Measurements from ENCODE around the gene REV1. TPM values are rescaled to one million over a fixed set of nuclear protein-coding genes. Genes with fewer than 3 reads are reported as not detected.

Gene REV1
- polyA plus RNA-seq, 3 donors: 5.9 to 18.5 (median 11.8) TPM

DNA sequence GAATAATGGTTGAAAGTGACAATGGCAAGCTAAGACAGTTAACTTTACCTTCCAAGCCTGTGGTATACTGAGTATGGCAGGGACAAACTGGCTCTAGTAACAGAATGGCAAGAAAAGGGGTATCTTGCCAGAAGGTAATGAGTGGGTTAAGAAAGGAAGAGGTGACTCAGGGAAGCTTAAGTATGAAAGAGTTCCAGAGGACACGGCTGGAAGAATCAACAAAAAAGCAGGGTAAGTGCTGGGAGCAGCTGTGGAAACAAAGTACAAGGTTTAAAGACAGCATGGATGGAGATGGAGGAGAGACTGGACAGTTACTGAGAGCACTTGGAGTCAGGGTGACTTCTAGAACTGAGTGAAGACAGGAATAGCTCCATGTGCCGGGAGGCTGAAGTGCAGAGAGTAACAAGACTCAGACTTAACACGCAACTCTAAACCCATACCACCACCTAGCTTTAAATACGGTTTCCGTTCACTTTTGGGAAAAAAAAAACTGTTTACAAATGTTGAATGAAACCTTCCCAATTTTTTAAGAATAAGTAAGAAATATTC, 69.0 kb downstream of the REV1 start:
- WGBS, 3 donors: 83 to 88% (median 87%) methylated on average over 5 of the region's 5 CpGs
- H3K27ac ChIP-seq (ENCODE audit: low read depth, low read length): no peak overlapping the region

DNA sequence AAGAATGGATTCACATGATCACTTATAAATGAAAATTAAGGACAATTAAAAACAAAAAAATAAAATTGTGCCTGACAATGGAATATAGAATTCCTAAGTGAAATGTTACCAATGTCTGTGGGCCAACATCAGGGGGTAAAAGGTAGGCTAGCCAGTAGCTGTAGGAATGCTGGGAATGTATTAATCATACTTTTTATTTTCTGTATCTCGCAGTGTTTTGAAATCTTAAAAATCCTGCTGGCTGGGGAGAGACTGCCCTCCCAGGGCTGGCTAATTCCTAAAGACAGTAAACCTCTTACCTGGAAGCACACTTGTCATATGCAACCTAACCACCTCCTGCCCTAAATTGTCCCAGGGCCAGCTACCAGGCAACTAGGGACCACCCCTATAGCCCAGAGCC, 69.8 kb downstream of the REV1 start:
- no peak overlapping the region for H3K27ac ChIP-seq (ENCODE audit: low read depth, low read length)
- WGBS, 3 donors: 88 to 95% (median 90%) methylated on average over 1 of the region's 1 CpG

DNA sequence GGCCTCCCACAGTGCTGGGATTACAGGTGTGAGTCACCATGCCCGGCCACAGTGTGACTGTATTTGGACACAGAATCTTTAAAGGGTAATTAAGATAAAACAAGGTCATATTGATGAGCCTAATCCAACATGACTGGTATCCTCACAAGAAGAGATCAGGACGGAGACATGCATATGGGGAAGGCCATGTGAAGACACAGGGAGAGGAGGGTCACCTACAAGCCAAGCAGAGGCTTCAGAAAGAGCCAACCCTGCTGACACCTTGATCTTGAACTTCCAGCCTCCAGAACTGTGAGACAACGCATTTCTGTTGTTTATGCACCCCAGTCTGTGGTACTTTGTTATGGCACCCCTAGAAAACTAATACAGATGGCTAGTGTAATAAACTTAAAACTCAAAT, 72.4 kb downstream of the REV1 start:
- no peak overlapping the region for H3K27ac ChIP-seq (ENCODE audit: low read depth, low read length)
- WGBS, 3 donors: 93 to 97% (median 96%) methylated on average over 3 of the region's 3 CpGs

DNA sequence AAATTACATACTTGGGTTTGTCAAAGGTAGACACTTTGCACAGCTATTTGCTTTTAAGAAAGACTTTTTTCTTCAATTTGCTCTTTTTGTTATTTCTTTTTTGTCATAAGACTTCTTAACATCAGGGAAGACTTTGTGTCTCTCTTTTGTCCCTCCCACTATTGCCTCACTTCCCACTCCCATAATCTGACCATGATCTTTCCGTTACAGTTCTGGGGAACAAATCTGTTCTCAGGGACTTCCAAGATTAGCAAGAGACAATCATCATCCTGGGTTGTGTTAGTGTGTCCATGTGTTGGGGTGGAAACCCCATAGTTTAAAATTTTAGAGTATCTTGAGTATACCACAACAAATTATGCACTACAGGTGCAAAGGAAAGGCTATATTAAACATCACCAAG, 75.3 kb downstream of the REV1 start:
- WGBS, 3 donors: 61 to 94% (median 76%) methylated on average over 1 of the region's 1 CpG
- H3K27ac ChIP-seq (ENCODE audit: low read depth, low read length): no peak overlapping the region

DNA sequence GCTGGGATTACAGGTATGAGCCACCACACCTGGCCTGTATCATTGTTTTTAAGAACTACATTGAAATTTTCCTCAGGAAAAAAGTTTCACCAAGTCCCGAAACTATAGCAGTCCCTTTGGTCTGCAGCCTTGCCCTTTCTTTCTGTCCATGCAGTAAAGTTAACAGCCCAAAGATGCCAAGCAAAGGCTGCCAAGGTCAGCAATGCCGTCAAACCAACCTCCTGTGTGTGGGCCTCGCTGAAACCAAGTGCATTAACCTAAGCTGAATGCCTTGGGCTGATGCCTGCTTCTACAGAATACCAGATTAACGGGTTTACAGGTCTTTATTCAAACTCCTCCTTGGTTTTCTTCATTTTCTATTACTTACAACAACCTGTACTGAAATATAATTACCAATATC, 79.5 kb downstream of the REV1 start:
- WGBS, 3 donors: 92 to 97% (median 96%) methylated on average over 4 of the region's 4 CpGs
- H3K27ac ChIP-seq (ENCODE audit: low read depth, low read length): no peak overlapping the region

DNA sequence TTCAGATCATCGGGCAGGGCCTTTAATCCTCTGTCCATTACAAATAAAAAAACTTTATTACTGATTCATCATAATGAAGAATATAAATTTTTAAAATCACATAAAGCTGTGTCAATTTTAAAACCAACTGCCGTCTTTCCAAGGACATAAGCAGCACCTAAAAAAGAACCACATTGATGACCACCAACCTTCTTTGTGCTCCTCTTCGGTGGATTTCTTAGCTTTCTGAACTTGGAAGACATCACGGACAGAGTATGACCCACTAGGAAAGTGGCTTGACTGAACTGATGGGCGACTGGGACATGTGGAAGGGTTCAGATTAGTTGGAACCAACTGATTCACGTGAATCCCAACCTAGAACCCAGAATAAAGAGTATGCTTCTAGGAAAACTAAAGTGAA, 83.7 kb downstream of the REV1 start:
- WGBS, 3 donors: 92 to 96% (median 93%) methylated on average over 6 of the region's 6 CpGs
- H3K27ac ChIP-seq (ENCODE audit: low read depth, low read length): no peak overlapping the region

DNA sequence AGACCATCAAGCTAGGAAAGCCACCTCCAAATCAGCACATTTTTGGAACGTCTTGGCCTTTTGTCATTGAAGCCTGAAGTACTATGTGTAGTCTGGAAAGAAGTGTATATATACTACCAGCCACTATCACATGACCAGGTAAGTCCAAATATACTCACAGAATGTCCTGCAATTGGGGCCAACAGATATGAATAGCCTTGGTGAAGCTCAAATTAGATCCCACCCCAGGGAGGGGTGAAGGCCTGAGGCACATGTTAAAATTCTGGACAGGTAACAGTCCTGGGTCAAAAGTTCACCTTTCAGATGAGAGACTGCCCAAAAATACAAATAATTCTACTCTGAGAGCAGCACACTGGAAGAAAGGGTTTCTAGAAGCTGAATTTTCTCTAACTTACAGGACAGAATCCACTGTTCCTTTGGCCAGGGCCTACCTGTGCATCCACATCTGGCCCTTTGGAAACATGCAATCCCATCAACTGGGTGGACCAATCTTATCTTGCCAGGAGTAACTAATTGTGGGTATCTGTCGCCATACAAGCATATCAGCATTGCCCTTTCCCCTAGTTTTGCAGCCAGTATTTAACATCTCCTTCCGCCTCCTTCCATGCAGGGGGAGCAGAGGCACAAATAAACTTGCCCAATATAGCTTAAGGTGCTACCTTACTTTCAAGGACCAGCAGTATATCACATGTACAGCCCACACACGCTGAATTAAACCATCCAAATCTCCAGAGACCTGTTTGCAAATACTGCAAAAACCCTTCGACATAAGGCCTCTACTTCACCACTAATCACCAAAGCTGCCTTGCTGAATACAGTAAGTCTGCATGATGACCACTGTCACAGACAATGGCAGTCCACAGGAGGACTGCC, 84.8 kb downstream of the REV1 start:
- H3K27ac ChIP-seq (ENCODE audit: low read depth, low read length): no peak overlapping the region

DNA sequence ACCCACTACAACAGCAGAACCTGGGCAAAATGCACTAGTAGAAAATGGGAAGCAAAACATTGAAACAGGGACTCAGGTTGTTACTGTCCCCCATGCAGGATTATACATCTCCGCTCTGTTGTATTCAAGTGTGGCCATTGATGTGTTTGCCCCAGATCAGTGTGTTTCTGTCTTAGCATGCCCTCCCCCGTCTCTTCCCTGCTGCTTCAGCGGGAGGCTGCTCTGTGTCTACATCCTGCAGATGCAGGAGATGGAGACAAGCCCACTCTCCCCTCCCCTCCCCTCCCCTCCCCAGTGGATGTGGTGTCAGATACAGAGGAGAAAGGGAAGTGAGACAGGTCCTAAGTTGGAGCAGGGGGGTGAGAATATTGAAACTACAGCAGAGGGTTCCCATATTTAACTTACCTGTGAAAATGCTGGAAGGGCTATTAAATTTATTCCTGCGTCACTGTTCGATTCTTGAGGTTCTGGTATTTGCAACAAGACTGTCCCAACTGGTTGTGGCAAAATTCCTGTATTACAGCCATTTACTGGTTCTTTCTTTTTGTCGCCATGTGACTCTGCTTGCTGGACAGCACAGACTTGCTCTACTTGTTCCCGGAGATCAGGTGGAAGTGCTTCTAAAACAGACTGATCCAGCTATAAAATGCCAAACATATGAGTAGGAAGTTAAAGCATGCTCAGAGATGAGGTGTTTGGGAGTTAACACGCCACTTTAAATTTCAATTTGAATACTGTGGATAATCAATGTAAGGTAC, 85.6 kb downstream of the REV1 start:
- 85 to 89% (median 86%) methylated on average over 8 of the region's 8 CpGs for WGBS, 3 donors
- no peak overlapping the region for H3K27ac ChIP-seq (ENCODE audit: low read depth, low read length)

More for the DNA sequence above, 84.8 kb downstream of the REV1 start:
- WGBS, 3 donors: 54 to 84% (median 78%) methylated on average over 5 of the region's 5 CpGs

DNA sequence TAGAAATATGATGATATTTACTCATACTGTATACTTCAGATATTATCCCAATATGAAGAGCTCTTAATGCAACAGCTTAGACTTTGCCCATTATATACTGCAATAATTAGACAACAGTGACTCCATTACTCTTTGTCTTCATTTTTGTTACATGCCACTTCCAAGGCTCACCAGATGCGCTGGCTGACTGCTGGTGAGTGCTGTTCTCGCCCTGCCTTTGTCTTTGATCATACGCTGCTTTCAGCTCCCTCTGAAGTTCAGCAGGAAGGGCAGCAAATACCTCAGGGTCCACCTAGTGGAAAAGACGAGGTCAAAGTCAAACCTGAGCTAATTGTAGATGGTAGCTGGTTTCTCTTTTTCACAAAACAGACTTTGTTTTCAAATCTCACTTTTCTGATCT, 86.3 kb downstream of the REV1 start:
- WGBS, 3 donors: 69 to 82% (median 77%) methylated on average over 4 of the region's 4 CpGs

DNA sequence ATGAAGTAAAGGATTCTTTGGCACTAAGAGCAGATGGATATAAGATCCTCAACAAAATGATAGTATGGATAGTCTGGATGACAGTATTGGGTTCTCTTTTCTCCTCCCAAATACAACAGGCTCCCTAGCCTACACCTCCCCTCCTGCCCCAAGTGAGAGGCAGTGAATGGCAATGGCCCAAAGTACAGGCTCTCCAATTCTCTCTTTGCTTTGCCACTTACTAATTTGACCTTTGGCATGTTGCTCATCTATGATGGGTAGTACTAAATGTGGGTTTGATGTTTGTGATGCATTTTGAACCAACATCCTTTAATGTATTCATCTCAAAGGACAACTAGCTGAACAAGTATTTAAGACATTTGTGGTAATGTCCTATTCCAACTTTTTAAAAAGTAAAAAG, 86.7 kb downstream of the REV1 start:
- no peak overlapping the region for H3K27ac ChIP-seq (ENCODE audit: low read depth, low read length)

More for the DNA sequence above, 86.3 kb downstream of the REV1 start:
- H3K27ac ChIP-seq (ENCODE audit: low read depth, low read length): no peak overlapping the region

DNA sequence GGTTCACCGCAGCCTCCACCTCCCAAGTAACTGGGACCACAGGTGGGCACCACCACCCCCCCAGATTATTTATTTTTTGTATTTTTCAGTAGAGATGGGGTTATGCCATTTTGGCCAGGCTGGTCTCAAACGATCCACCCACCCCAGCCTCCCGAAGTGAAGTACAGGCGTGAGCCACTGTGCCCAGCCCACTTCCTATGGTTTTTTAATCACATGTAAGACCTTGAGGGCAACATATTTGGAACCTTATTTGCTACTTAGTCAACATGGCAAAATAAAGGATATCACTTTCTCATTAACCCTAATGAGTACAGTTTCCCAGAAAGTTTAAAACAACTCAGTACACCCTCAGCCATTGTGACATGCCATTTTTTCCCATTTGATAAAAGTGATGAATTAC, 88.0 kb downstream of the REV1 start:
- WGBS, 3 donors: 78 to 84% (median 79%) methylated on average over 4 of the region's 4 CpGs

DNA sequence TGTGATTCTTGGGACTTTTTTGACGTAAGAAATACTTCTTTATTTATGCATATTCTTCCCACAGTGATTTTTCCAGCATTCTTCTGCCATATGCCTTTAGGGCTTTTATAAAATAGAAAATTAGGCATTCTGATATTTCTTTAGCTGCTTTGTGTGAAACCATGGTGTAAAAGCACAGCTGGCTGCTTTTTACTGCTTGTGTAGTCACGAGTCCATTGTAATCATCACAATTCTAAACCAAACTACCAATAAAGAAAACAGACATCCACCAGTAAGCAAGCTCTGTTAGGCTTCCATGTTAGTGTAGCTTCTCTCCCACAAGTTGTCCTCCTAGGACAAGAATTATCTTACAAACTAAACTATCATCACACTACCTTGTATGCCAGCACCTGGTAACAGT, 90.0 kb downstream of the REV1 start:
- 86 to 91% (median 89%) methylated on average over 2 of the region's 2 CpGs for WGBS, 3 donors
- no peak overlapping the region for H3K27ac ChIP-seq (ENCODE audit: low read depth, low read length)

More for the DNA sequence above, 88.0 kb downstream of the REV1 start:
- no peak overlapping the region for H3K27ac ChIP-seq (ENCODE audit: low read depth, low read length)

DNA sequence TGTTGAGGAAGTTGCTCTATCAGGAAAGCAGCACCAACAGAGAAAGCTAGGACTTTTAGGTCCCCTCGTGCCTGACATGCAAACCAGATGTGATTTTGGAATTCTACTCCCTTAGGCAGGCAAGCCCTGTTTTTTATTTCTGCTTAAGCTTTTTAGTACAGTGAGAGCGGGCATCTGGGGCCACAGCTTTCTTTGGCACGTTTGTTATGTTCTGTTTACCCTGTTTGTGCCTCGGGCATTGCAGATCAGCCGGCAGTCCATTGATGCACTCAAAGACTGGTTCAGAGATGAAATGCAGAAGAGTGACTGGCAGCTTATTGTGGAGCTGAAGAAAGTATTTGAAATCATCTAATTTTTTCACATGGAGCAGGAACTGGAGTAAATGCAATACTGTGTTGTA, 90.8 kb downstream of the REV1 start:
- H3K27ac ChIP-seq (ENCODE audit: low read depth, low read length): no peak overlapping the region
- 67 to 89% (median 88%) methylated on average over 5 of the region's 5 CpGs for WGBS, 3 donors

DNA sequence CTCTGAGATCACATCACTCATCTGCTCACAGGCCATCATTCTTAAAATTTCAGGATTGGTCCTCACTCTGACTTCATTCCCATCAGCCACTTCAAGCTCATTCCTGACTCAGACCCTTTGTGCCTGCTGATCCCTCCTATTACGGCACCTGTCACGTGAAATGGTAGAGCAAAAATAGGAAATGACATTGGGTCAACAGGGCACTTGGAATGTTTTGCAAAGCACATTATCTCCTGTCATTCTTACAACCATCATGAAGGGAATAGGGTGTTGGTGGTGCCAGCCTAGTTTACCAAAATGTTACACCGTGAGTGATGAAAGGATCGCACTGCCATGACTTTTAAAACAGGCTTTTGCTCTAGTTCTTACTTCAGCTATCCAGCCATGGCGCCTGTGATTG, 91.5 kb downstream of the REV1 start:
- 91 to 93% (median 92%) methylated on average over 5 of the region's 5 CpGs for WGBS, 3 donors
- no peak overlapping the region for H3K27ac ChIP-seq (ENCODE audit: low read depth, low read length)

DNA sequence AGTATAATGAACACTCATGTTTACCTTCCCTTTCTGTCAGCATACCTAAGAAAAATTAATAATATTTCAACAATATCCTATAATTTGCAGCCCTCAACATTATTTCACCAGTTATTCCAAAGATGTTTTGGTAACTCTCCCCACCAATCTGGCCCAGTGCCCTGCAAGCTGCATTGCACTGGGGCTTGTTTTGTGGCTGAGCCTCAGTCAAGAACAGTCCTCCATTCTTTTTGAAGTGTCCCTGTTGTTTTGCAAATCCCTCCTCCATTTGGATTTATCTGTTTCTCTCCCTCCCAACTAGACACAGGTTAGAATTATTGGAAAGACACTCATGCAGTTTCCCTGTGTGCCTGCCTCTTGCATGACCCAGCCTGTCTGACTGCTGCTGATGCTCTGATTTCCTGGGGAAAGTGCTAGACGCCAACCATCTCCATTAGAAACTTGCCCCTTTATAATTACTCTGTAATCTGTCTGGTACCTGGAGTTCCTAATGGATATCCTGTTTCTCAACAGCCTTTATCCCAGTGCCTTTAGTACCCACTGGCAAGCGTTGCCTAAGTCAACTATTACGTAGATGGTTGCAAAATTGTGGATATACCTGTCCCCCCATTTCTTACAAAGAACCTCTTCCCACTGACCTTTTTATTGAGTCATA, 92.4 kb downstream of the REV1 start:
- WGBS, 3 donors: 63 to 89% (median 79%) methylated on average over 3 of the region's 3 CpGs
- H3K27ac ChIP-seq (ENCODE audit: low read depth, low read length): no peak overlapping the region

DNA sequence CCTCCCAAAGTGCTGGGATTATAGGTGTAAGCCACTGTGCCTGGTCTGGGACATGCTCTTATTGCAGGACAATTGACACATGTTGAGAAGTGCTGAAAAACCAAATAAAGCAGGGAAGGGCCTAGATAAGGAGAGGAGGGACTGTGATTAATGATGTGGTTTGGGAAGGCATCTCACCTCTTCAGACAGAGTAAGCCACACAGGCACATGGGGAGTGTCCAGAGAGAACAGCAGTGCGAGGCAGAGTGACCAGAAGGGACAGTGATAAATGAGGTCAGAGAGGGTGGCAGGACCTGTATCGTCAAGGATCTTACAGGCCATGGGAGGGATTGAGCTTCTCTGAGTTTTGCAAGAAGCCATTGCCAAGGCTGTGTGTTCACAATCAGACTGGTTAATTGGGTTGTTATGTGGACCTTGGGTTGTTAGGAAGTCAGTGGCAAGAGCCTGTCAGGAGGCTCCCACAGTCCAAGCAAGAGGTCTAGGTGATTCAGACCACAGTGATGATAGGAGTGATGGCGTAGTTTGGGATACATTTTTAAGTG, 94.2 kb downstream of the REV1 start:
- H3K27ac ChIP-seq (ENCODE audit: low read depth, low read length): no peak overlapping the region
- 89 to 93% (median 92%) methylated on average over 3 of the region's 3 CpGs for WGBS, 3 donors

DNA sequence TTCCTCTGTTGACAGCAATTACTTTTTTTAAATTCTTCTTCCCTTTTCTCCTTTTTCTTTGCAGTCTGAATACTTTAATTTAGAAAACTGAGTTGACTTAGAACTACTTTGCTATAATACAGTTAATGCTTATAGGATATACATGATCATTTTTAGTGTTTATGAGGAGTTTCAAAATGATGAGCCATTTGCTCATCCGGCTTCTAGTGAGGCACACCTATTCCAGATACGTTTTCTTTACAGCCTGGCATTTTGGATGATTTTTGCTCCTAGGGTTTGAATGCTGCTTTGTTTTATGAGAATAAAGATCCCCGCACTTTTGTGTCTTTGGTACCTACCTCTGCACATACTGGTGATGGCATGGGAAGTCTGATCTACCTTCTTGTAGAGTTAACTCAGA, 99.9 kb downstream of the REV1 start:
- WGBS, 3 donors: 92 to 95% (median 94%) methylated on average over 3 of the region's 3 CpGs
- H3K27ac ChIP-seq (ENCODE audit: low read depth, low read length): no peak overlapping the region

DNA sequence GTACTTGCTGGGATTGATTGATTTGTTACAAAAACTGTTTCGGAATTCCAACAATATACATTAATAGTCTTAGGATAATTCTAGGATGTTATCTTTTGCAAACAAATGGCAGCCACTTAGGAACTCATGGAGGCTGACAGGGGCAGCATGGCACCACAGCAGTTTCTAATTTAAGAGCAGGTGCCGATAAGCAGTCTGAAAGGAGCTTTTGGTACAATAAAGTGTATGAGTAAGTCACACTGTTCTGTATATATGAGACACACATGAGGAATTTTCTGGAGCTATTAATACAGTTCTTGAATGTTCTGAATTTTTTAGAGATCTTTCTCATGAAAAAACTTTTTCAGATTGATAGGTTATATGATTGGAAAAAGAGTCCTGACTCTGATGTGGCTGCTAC, 100.4 kb downstream of the REV1 start:
- H3K27ac ChIP-seq (ENCODE audit: low read depth, low read length): no peak overlapping the region
- WGBS, 3 donors: 25 to 77% (median 74%) methylated on average over 2 of the region's 2 CpGs

DNA sequence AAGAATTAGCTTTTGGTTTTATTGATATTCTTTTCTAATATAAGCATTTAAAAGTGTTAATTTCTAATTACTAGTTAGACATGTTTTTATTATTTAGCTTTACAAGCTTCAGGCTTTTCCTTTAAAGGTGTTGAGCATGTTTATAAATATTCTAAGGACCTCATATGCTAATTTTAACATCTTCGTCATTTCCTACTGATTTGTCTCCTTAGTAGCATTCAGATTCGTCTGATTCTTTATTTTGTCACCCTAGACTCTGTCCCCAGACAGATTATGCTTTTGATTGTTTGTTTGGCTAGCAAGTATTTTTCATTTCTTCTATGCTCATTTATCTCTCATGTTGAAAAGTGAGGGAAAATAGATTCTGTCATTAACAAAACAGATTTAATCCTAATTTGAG, 100.9 kb downstream of the REV1 start:
- 73 to 82% (median 80%) methylated on average over 2 of the region's 2 CpGs for WGBS, 3 donors

More for the DNA sequence above, 100.9 kb downstream of the REV1 start:
- no peak overlapping the region for H3K27ac ChIP-seq (ENCODE audit: low read depth, low read length)

Measured in adipose tissue (tissue), 3 donors.